Uterine smooth muscle cell (primary cell): Measurements from ENCODE around the gene CLPSL1. TPM values are rescaled to one million over a fixed set of nuclear protein-coding genes. Genes with fewer than 3 reads are reported as not detected.

Experiments used
- total RNA-seq: library from RNA; depleted of rRNA; stranded (reverse); fragments of >200 nt; gene quantifications from 2 replicates; pipeline ENCODE4 v1.2.3, GENCODE V29; 2014

CLPSL1 gene
- not detected in 2 replicates for total RNA-seq

GRCh38 chr6:35780719-35781118, at the start of gene CLPSL1:
TSS of gene CLPSL1 (plus strand) at chr6:35781019. CDS start at chr6:35781111, 92 bp downstream.

GRCh38 chr6:35736982-35737412, 43.8 kb upstream of the CLPSL1 start, which contains the start of gene ARMC12:
TSS of gene ARMC12 (plus strand) at chr6:35737032. CDS start at chr6:35737109, 77 bp downstream.

GRCh38 chr6:35776364-35777215, 4.2 kb upstream of the CLPSL1 start, which contains the start of gene CLPSL2:
TSS of gene CLPSL2 (plus strand) at chr6:35776598. CDS start at chr6:35776619, 21 bp downstream.

GRCh38 chr6:35804996-35805736, 24.3 kb downstream of the CLPSL1 start, which contains the start of gene LHFPL5:
TSS of gene LHFPL5 (plus strand) at chr6:35805352. CDS start at chr6:35805671, 319 bp downstream.

Other genes with a start within 250 kb of the CLPSL1 start
- 14.5 and 27.1 TPM in 2 replicates for gene FKBP5, start 92.1 kb upstream of the CLPSL1 start, total RNA-seq
- gene ARMC12, start 44.0 kb upstream of the CLPSL1 start, total RNA-seq: 0.22 and 0.25 TPM in 2 replicates
- gene CLPSL2, start 4.4 kb upstream of the CLPSL1 start, total RNA-seq: not detected in 2 replicates
- not detected in 2 replicates for gene CLPS, start 16.3 kb downstream of the CLPSL1 start, total RNA-seq
- not detected in 2 replicates for gene LHFPL5, start 24.3 kb downstream of the CLPSL1 start, total RNA-seq
- 59.9 and 111 TPM in 2 replicates for gene SRPK1, start 140.1 kb downstream of the CLPSL1 start, total RNA-seq
- not detected in 2 replicates for gene SLC26A8, start 243.6 kb downstream of the CLPSL1 start, total RNA-seq
- 69.8 and 71.7 TPM in 2 replicates for gene MAPK14, start 246.8 kb downstream of the CLPSL1 start, total RNA-seq